B cell (primary cell): ENCODE results near the gene ZNF808.

Experiments used
- EZH2 ChIP-seq: IDR thresholded peaks from 2 replicates; pipeline ENCODE4 v1.6.1; 2012; ENCODE audit warnings: borderline replicate concordance, low read depth, mild to moderate bottlenecking, moderate library complexity, low read length; ENCODE audit not compliant: insufficient read depth, poor library complexity, severe bottlenecking
- TF ChIP-seq, protein P1 (sequence below): fragments of 200-600 bp; IDR thresholded peaks from one replicate; pipeline ENCODE4 v1.8.0; 2022; ENCODE audit warnings: antibody characterized with exemption, mild to moderate bottlenecking

DNA sequence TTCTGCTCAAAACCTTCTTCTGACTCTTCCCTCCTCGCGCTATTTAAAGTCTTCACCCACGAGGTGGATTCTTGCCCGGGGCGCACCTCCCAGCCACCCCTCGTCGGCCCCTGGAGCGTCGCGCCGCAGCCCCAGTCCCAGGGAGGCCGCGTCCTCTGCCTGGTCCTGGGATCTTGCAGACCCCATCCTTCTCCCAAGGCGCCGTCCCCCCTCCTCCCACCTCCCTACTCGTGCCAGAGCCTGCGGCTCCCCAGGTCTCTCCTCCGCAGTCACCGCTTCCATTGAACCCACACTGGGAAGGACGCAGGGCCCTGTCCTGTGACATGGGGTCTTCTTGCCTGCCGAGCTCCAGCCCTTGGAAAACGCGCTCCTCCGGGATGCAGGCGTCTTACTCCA is 486 bp downstream of the ZNF808 start:
- TF ChIP-seq, protein P1, sequence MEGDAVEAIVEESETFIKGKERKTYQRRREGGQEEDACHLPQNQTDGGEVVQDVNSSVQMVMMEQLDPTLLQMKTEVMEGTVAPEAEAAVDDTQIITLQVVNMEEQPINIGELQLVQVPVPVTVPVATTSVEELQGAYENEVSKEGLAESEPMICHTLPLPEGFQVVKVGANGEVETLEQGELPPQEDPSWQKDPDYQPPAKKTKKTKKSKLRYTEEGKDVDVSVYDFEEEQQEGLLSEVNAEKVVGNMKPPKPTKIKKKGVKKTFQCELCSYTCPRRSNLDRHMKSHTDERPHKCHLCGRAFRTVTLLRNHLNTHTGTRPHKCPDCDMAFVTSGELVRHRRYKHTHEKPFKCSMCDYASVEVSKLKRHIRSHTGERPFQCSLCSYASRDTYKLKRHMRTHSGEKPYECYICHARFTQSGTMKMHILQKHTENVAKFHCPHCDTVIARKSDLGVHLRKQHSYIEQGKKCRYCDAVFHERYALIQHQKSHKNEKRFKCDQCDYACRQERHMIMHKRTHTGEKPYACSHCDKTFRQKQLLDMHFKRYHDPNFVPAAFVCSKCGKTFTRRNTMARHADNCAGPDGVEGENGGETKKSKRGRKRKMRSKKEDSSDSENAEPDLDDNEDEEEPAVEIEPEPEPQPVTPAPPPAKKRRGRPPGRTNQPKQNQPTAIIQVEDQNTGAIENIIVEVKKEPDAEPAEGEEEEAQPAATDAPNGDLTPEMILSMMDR: no peak
- no peak for TF ChIP-seq EZH2
